ENCODE data around the gene STK32B.

Gene STK32B

DNA sequence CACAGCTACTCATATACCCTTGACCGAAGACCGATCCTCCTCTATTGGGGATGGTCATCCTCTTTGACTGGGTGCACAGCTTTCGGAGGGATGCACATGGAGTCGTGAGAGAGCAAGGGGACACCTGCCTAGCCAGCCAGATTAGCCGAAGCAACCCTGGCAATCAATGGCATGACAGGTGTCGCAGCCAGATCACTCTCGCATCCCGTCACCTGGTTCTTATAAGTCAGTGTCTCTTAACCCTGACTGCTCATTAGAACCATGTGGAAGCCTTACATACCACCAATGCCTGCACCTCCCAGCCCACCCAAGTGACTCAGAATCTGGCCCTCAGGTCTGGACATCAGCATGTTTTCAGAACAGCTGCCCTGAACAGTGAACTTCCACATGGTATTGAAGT, 407.4 kb downstream of the STK32B start:
- no peak for DNase-seq

DNA sequence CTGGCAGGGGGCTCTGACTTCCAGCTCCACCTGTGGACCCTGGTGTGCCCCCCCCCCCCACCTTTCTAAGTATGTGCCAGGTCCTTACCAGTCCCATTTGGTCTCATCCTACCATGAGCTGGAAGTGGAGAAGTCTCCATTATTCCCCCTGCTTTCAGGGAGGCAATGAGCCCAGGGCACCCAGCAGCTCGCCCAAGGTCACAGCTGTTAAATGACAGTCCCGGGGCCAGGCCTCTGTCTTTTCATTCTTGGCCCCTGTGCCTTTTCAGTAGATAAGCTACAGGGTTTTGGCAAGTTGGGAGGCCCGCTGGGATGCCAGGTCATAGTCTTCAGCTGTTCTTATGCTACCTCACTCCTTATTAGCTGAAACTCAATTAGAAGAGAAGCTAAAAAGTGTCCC, 408.0 kb downstream of the STK32B start:
- no peak for DNase-seq

DNA sequence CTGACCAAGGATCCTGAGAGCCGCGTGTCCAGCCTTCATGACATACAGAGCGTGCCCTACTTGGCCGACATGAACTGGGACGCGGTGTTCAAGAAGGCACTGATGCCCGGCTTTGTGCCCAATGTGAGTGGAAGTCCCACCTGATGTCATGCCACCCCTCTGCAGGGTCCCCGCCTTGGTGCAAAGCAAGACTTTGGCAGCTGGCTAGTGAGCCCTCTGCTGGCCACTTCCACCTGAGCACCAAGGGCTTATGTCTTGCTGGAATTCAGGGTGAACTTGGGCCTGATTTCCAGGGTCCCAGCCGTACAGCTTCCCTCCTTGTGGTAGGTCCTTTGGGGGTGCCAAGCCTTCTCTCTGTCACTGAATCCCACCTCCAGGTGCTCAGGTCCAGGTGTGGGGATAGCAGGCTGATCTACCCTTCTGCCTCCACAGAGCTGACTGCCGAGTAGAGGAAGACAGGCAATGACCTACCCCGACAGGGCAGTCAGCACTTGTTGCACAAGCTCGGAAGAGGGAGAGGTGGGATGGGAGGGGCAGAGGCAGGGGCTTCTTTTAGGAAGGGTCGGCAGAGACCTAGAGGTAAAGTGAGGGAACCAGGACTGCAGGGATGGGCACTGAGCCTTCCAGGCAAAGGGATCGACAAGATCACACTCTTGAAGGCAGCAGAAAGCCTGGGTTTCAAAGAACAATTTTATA, 409.0 kb downstream of the STK32B start:
- DNase-seq: peak; percentile 0

- DNase-seq: no peak
These were observed 410.2 kb downstream of the STK32B start for GRCh38 chr4:5461477-5461876.

GRCh38 chr4:5462254-5462835, 411.1 kb downstream of the STK32B start:
- no peak for DNase-seq

DNA sequence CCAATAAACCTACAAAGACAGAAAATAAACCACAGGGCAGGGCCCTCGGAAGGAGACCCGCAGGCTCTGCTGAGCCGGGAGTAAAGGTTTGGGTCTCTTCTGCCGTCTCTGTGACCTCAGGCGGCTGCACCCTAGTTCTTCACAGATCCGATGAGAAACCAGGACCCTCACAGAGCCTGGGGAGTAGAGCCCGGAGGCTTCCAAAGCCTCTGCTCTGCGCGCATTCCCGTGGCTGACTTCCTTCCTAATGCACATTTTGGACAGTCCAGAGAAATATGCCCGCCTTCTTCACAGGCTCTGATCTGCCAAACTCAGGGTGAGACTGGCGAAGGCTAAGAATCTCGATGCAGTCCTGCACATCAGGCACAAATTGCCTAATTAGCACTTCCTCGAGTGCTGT, 411.6 kb downstream of the STK32B start:
- no peak for DNase-seq

DNA sequence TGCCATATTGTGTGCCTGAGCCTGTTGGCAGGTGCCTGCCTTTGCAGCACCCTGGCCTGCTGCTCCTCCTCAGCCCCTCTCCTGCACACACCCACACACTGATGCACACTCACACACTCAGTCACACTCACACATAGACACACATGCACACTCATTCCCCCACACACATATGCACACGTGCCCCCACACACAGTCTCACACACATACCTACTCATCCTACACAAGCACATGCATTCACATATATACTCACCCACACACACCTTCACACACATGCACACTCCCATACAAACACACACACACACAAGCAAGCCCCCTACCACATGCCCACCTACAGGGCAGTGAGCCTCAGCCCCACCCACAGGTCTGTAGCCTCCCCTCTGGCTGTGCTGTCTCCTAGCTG, 412.1 kb downstream of the STK32B start:
- DNase-seq: no peak

- no peak for DNase-seq
These were observed 412.8 kb downstream of the STK32B start for GRCh38 chr4:5463936-5464650.

- DNase-seq: no peak
These were observed 414.2 kb downstream of the STK32B start for GRCh38 chr4:5465529-5465928.

- DNase-seq: no peak
These were observed 414.7 kb downstream of the STK32B start for GRCh38 chr4:5465956-5466355.

- DNase-seq: no peak
These were observed 415.8 kb downstream of the STK32B start for GRCh38 chr4:5467111-5467510.

GRCh38 chr4:5469151-5469775, 418.0 kb downstream of the STK32B start:
- DNase-seq: no peak

DNA sequence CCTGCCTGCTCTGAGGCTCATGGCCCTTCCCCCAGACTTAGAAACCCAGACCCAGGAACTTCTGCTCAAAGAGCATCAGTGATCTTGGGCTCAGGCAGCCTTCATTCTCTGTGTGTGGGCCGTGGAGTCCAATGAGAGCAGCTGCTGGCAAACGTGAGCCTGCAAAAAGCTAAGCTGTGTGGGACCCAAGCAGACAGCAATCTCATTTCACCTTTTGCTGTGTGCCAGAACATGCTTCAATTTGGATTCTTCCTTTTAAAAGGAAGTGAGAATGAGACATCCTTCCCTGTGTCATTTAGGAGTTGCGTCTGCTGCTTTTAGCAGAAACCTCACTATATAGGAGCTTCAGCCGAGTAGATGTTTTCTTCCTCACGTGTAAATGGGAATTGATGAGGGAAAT, 418.6 kb downstream of the STK32B start:
- no peak for DNase-seq

DNA sequence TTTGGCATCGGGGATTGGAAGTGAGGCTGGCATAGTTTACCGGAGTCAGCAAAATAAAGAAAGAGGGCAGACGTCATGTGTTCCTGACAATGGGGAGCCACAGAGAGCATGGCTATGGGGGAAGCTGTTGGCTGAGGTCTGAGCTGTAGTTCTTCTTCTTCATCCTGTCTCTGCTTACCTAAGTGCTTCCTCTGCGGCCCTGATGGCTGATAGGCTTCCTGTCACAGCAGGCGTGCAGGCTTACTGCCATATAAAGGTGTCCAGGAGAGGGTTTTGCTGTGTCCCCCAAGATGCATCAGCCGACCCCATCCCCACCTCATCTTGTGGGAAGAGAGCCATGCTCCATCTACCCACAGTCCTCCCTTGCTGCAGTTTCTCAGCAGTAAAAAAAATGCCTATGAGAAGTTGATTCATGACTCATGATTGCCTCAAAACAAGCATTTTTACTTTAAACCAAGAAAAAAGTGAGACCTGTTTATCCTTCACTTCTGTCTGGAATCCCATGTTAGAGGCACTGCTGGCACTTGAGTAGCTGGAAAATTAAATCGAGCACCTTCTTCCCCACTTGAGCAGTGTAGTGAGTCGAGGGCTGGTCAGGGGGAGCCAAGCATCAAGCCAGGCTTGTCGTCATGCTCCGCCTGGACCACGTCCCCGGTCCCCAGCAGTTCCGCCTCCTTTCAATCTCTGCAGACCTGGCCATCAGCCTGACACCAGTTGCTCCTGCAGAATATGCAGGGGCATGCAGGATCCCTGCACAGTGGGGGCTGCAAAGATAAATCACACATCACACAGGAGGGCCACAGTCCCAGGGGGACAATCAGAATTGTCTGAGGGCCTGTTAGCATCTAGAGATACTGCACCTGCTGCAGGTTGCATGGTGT, 419.3 kb downstream of the STK32B start:
- no peak for DNase-seq

DNA sequence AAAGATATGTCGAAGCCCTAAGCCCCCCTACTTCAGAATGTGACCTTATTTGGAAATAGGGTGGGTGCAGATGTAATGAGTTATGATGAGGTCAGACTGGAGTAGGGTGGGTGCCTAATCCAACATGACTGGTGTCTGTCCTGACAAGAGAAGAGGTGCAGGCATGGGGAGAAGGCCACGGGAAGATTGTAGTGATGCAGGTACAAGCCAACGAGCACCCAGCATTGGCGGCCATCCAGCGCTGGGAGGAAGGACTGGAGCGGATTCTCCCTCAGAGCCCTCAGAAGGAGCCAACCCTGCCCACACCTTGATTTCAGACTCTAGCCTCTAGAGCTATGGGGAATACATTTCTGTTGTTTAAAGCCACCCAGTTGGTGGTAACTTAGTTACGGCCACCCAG, 419.9 kb downstream of the STK32B start:
- no peak for DNase-seq

- DNase-seq: no peak
These were observed 420.4 kb downstream of the STK32B start for GRCh38 chr4:5471691-5472090.

- no peak for DNase-seq
These were observed 420.9 kb downstream of the STK32B start for GRCh38 chr4:5472160-5472591.

DNA sequence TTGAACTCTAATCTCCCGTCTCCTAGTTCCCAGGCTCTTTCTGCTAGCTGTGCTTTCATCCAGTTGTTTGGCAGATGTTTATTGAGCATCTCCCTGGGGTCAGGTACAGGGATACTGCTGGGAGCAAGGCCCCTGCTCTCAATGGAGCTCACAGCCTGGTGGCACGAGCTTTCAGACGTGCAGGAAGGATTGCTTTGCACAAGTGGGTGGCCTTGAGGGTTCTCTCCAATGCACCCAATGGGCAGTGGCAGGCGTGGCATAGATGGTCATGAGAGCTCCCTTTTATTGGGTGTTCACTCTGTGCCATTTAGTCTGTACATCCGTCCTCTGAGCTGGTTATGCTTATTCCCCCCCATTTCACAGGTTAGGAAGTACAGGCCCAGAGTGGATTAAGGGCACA, 421.8 kb downstream of the STK32B start:
- no peak for DNase-seq

DNA sequence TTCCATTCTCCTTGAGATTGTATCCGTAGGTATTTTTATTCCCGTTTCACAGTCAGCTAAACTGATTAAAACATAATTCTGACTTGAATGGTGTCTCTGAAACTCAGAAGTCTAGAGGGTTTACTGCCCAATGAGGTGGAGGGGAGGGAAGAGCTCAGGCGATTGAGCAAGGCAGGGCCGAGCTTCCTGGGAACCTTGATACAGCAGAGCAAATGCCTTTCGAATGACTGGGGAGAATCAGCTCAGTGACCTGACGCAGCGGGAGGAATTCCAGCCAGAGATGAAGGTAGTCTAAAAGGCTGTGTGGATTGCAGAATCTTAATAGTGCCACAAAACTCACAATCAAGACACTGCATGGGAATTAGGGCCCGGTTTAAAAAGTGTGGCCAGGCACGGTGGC, 423.5 kb downstream of the STK32B start:
- DNase-seq: peak; percentile 55

DNA sequence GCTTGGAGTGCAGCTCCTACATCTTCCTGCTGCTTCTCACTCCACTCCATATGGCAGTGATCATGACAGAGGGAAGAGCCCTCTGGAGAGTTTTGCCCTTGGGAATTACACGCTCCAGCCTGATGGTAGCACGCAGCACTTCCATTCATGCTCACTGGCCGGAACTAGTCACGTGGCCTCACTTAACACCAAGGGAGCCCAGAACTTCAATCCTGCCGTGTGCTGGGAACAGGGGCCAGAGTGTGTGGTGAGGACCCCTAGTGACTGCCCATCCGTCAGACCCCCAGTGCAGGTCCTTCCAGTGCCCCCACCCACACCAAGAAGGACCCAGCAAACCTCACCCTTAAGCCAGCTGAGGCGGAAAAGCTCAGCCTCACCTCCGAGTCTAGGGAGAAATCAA, 426.3 kb downstream of the STK32B start:
- no peak for DNase-seq

- DNase-seq: no peak
These were observed 426.9 kb downstream of the STK32B start for GRCh38 chr4:5478169-5478568.

- no peak for DNase-seq
These were observed 427.4 kb downstream of the STK32B start for GRCh38 chr4:5478697-5479096.

DNA sequence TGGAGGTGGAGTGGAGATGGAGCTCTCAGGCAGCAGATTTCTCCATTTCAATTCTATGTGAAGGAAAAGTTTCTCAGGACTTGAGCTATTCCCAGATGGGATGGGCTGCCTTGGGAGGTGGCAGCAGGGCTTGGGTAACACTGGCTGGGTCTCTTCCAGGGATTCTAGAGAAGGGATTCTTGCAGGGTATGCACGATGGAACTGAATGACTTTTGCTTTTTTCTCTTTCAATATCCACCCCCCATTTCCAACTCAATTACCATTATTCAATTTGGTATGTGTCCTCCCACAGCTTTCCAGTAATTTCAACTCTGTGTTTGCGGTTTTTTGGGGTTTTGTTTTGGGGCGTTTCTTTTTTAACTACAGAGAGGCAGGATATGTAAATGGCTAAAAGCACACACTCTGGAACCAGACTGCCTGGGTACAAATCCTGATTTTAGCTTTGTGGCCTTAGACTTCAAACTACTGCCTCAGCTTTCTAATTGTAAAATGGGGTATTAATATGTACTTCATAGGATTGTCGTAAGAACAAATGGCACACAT, 428.3 kb downstream of the STK32B start:
- no peak for DNase-seq
